HG02571 (cell line): ENCODE data around the gene PRRT3.
"Not testable (repeated sequence)": the region's sequence is repeated elsewhere in the genome, so short reads cannot be mapped to it uniquely, and the experiment has no call there.

Source experiments
- ATAC-seq: cut with Tn5 transposase; IDR thresholded peaks from one replicate; pipeline ENCODE4 v1.9.1; 2021; ENCODE audit warnings: mild to moderate bottlenecking, moderate library complexity; ENCODE audit not compliant: unreplicated experiment

PRRT3 gene

GRCh38 chr3:9918261-9919038 is 33.8 kb downstream of the PRRT3 start:
- ATAC-seq, result no peak

- no peak for ATAC-seq
Measured at GRCh38 chr3:9917820-9918219, 34.4 kb downstream of the PRRT3 start.

GRCh38 chr3:9916734-9917680 is 35.2 kb downstream of the PRRT3 start, which contains the start of gene IL17RC:
TSS of gene IL17RC (plus strand) at chr3:9917098. CDS start at chr3:9917316, 218 bp downstream.
- no peak for ATAC-seq

- no peak for ATAC-seq
Measured at GRCh38 chr3:9916346-9916733, 35.9 kb downstream of the PRRT3 start.

- no peak for ATAC-seq
Measured at GRCh38 chr3:9915254-9916141, 36.7 kb downstream of the PRRT3 start.

GRCh38 chr3:9914559-9915253 is 37.5 kb downstream of the PRRT3 start:
- no peak for ATAC-seq

GRCh38 chr3:9914011-9914410 is 38.2 kb downstream of the PRRT3 start:
- ATAC-seq, result no peak

- ATAC-seq, result no peak
Measured at GRCh38 chr3:9913601-9914000, 38.6 kb downstream of the PRRT3 start.

GRCh38 chr3:9912294-9912935 is 39.8 kb downstream of the PRRT3 start:
- ATAC-seq, result no peak

- ATAC-seq, result no peak
Measured at GRCh38 chr3:9911863-9912262, 40.3 kb downstream of the PRRT3 start.

- no peak for ATAC-seq
Measured at GRCh38 chr3:9909221-9910013, 42.8 kb downstream of the PRRT3 start.

GRCh38 chr3:9908286-9908685 is 43.9 kb downstream of the PRRT3 start:
- ATAC-seq, result no peak

- ATAC-seq, result no peak
Measured at GRCh38 chr3:9906480-9906879, 45.7 kb downstream of the PRRT3 start.

GRCh38 chr3:9903904-9904303 is 48.3 kb downstream of the PRRT3 start:
- no peak for ATAC-seq

- ATAC-seq, result no peak
Measured at GRCh38 chr3:9903238-9903624, 49.0 kb downstream of the PRRT3 start.

GRCh38 chr3:9902372-9903237 is 49.6 kb downstream of the PRRT3 start, which contains the start of gene IL17RE:
TSS of gene IL17RE (plus strand) at chr3:9902848. CDS start at chr3:9902933, 85 bp downstream.
- no peak for ATAC-seq

- no peak for ATAC-seq
Measured at GRCh38 chr3:9901967-9902366, 50.2 kb downstream of the PRRT3 start.

GRCh38 chr3:9900965-9901415 is 51.2 kb downstream of the PRRT3 start:
- not testable (repeated sequence) for ATAC-seq
